DOHH2 (cell line): ENCODE data around the gene ALG9.

Experiments
- EZH2phosphoT487 ChIP-seq: fragments of 200-600 bp; sonication (generic); IDR thresholded peaks from 2 replicates; pipeline ENCODE4 v1.6.1; 2017; ENCODE audit warnings: borderline replicate concordance, mild to moderate bottlenecking, antibody characterized with exemption, low read length, moderate library complexity, mixed read lengths
- TF ChIP-seq, protein P1 (sequence below): fragments of 200-600 bp; sonication (generic); IDR thresholded peaks from one replicate; pipeline ENCODE4 v1.5.1; 2014; ENCODE audit warnings: antibody characterized with exemption, mild to moderate bottlenecking, low read depth, low read length; ENCODE audit not compliant: poor library complexity, severe bottlenecking

- TF ChIP-seq, protein P1, sequence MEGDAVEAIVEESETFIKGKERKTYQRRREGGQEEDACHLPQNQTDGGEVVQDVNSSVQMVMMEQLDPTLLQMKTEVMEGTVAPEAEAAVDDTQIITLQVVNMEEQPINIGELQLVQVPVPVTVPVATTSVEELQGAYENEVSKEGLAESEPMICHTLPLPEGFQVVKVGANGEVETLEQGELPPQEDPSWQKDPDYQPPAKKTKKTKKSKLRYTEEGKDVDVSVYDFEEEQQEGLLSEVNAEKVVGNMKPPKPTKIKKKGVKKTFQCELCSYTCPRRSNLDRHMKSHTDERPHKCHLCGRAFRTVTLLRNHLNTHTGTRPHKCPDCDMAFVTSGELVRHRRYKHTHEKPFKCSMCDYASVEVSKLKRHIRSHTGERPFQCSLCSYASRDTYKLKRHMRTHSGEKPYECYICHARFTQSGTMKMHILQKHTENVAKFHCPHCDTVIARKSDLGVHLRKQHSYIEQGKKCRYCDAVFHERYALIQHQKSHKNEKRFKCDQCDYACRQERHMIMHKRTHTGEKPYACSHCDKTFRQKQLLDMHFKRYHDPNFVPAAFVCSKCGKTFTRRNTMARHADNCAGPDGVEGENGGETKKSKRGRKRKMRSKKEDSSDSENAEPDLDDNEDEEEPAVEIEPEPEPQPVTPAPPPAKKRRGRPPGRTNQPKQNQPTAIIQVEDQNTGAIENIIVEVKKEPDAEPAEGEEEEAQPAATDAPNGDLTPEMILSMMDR, result no peak
- TF ChIP-seq EZH2phosphoT487, result no peak
Measured at GRCh38 chr11:111882202-111882601, 10.8 kb upstream of the ALG9 start.
